Ovary (tissue), 3 donors: ENCODE data around the gene WNK2.

Source experiments
- CTCF ChIP-seq, 3 donors: fragments of 450-650 bp in 2 of 3; fragments of 200-600 bp in 1 of 3; IDR thresholded peaks; one replicate each; pipeline versions ENCODE4 v1.5.1 to v1.8.0; 2016 to 2022; ENCODE audit warnings: antibody characterized with exemption in 3 of 3, mild to moderate bottlenecking in 1 of 3
- EP300 ChIP-seq: sonication (generic); formaldehyde crosslinking; IDR thresholded peaks from one replicate; pipeline ENCODE4 v1.6.1; 2017; ENCODE audit warnings: antibody characterized with exemption
- donor health status: DM: no; HTN: no; CAD: no.

- TF ChIP-seq CTCF (IDR thresholded peaks at IDR 0.05) (no peak), EP300 (no peak)
Measured at GRCh38 chr9:93260263-93261066, 76.5 kb downstream of the WNK2 start.
